H1 (cell line): ENCODE measurements around the gene SCAI. TPM values are rescaled to one million over a fixed set of nuclear protein-coding genes. Genes with fewer than 3 reads are reported as not detected.

Experiments
- CTCF ChIA-PET: fragments of 300-600 bp; sonication (Branson Sonifier 250); formaldehyde crosslinking; loops from one replicate; lab custom pipeline; 2021; ENCODE audit not compliant: partially characterized antibody; lab: Charles Lee
- POLR2A ChIA-PET: fragments of 300-600 bp; sonication (Branson Sonifier 250); formaldehyde crosslinking; loops from one replicate; lab custom pipeline; 2021; ENCODE audit warnings: inconsistent platforms; ENCODE audit not compliant: partially characterized antibody; lab: Charles Lee
- DNase-seq, 2 experiments: peaks; one replicate each; pipeline versions ENCODE4 v3.0.0 to v3.0.0-alpha.2; 2010 to 2022; ENCODE audit warnings: low spot score in 2 of 2, low read depth in 1 of 2, mixed read lengths in 1 of 2
- FAIRE-seq: peaks from 2 replicates; lab custom pipeline; 2011; peaks lifted over from hg19 to GRCh38; lab: Jason Lieb, UNC
- H2AFZ ChIP-seq: 2 replicates; pipeline ENCODE4 v1.8.1; 2012; ENCODE audit warnings: low read length, inconsistent platforms
- H2AK5ac ChIP-seq: 2 replicates; pipeline ENCODE4 v1.6.1; 2013; ENCODE audit warnings: low read depth, low read length
- H2BK120ac ChIP-seq: replicated peaks from 2 replicates; pipeline ENCODE3; 2013; ENCODE audit warnings: low read depth, low read length, inconsistent platforms
- H2BK12ac ChIP-seq: 2 replicates; pipeline ENCODE4 v1.6.1; 2013; ENCODE audit warnings: low read depth, low read length
- H2BK15ac ChIP-seq: 2 replicates; pipeline ENCODE4 v1.6.1; 2013; ENCODE audit warnings: low read length
- H2BK20ac ChIP-seq: 2 replicates; pipeline ENCODE4 v1.6.1; 2013; ENCODE audit warnings: low read length
- H2BK5ac ChIP-seq: 2 replicates; pipeline ENCODE4 v1.6.1; 2013; ENCODE audit warnings: low read depth, low read length
- H3K14ac ChIP-seq: 2 replicates; pipeline ENCODE4 v1.6.1; 2013; ENCODE audit warnings: inconsistent platforms; ENCODE audit not compliant: insufficient read length
- H3K18ac ChIP-seq: 2 replicates; pipeline ENCODE4 v1.6.1; 2013; ENCODE audit warnings: low read length; ENCODE audit errors: extremely low read depth
- H3K23ac ChIP-seq: 2 replicates; pipeline ENCODE4 v1.6.1; 2013; ENCODE audit warnings: inconsistent platforms; ENCODE audit not compliant: insufficient read length
- H3K23me2 ChIP-seq: 2 replicates; pipeline ENCODE4 v1.6.1; 2013; ENCODE audit warnings: low read depth, low read length
- H3K27ac ChIP-seq: 2 replicates; pipeline ENCODE4 v1.6.1; 2011; ENCODE audit warnings: low read depth, low read length, inconsistent platforms
- H3K27me3 ChIP-seq, 4 experiments: replicated peaks in 1 of 4; 1 replicate in 1 of 4; 2 replicates in 3 of 4; pipeline versions ENCODE4 v1.6.1 to v1.8.1; 2011 to 2013; ENCODE audit warnings: low read length in 3 of 4, mild to moderate bottlenecking in 3 of 4, inconsistent platforms in 2 of 4, mixed read lengths in 2 of 4, moderate library complexity in 1 of 4; ENCODE audit not compliant: control insufficient read depth in 3 of 4, insufficient read depth in 3 of 4; ENCODE audit errors: extremely low read depth in 1 of 4
- H3K36me3 ChIP-seq, 4 experiments: 2 replicates each; pipeline versions ENCODE4 v1.6.1 to v1.8.1; 2011 to 2013; ENCODE audit warnings: mild to moderate bottlenecking in 4 of 4, low read length in 3 of 4, moderate library complexity in 2 of 4, control low read depth in 1 of 4, inconsistent platforms in 1 of 4; ENCODE audit not compliant: insufficient read depth in 4 of 4, control insufficient read depth in 2 of 4
- H3K4ac ChIP-seq: replicated peaks from 2 replicates; pipeline ENCODE3; 2013; ENCODE audit warnings: low read length, low read depth, mixed read lengths, inconsistent platforms; ENCODE audit not compliant: insufficient read length
- H3K4me1 ChIP-seq, 4 experiments: replicated peaks in 1 of 4; 1 replicate in 1 of 4; 2 replicates in 3 of 4; pipeline versions ENCODE4 v1.6.1 to v1.8.1; 2011 to 2013; ENCODE audit warnings: low read length in 3 of 4, inconsistent platforms in 2 of 4, mixed read lengths in 1 of 4; ENCODE audit not compliant: insufficient read depth in 4 of 4, control insufficient read depth in 3 of 4
- H3K4me2 ChIP-seq, 2 experiments: 2 replicates each; pipeline versions ENCODE4 v1.6.1 to v1.8.1; 2011 to 2013; ENCODE audit warnings: low read depth in 2 of 2, low read length in 2 of 2, control low read depth in 1 of 2, inconsistent platforms in 1 of 2, mild to moderate bottlenecking in 1 of 2; ENCODE audit not compliant: insufficient read depth in 1 of 2
- H3K4me3 ChIP-seq, 4 experiments: fragments of 200-600, 300-600 bp in 1 of 4; sonication (generic), shearing (Covaris generic), sonication (Bioruptor Twin) in 1 of 4; 2 replicates each; pipeline versions ENCODE4 v1.5.1 to v1.8.1; 2011 to 2016; ENCODE audit warnings: low read length in 4 of 4, low read depth in 3 of 4, control low read depth in 2 of 4, inconsistent platforms in 2 of 4, mild to moderate bottlenecking in 2 of 4, mixed read lengths in 1 of 4, moderate library complexity in 1 of 4; ENCODE audit not compliant: insufficient read depth in 2 of 4; ENCODE audit errors: extremely low read depth in 1 of 4
- H3K56ac ChIP-seq: replicated peaks from 2 replicates; pipeline ENCODE3; 2013; ENCODE audit warnings: low read depth, mild to moderate bottlenecking, mixed read lengths, low read length, inconsistent platforms; ENCODE audit not compliant: insufficient read length
- H3K79me1 ChIP-seq: 2 replicates; pipeline ENCODE4 v1.6.1; 2013; ENCODE audit warnings: low read depth, low read length, control low read depth
- H3K79me2 ChIP-seq, 2 experiments: 2 replicates each; pipeline versions ENCODE4 v1.6.1 to v1.8.1; 2012 to 2013; ENCODE audit warnings: low read length in 2 of 2, mild to moderate bottlenecking in 2 of 2, inconsistent platforms in 1 of 2; ENCODE audit not compliant: insufficient read depth in 2 of 2, control insufficient read depth in 1 of 2
- H3K9ac ChIP-seq, 4 experiments: replicated peaks in 1 of 4; 1 replicate in 1 of 4; 2 replicates in 3 of 4; pipeline versions ENCODE4 v1.6.1 to v1.8.1; 2011 to 2013; ENCODE audit warnings: low read depth in 3 of 4, low read length in 3 of 4, control low read depth in 2 of 4, mild to moderate bottlenecking in 2 of 4, moderate library complexity in 2 of 4, inconsistent platforms in 1 of 4; ENCODE audit errors: extremely low read depth in 1 of 4
- H3K9me3 ChIP-seq, 2 experiments: 2 replicates each; pipeline versions ENCODE4 v1.6.1 to v1.8.1; 2012 to 2013; ENCODE audit warnings: mild to moderate bottlenecking in 2 of 2, moderate library complexity in 2 of 2, control low read depth in 1 of 2, inconsistent platforms in 1 of 2, low read depth in 1 of 2, low read length in 1 of 2, mixed read lengths in 1 of 2; ENCODE audit not compliant: insufficient read depth in 2 of 2
- H4K20me1 ChIP-seq, 2 experiments: replicated peaks in 1 of 2; 2 replicates each; pipeline versions ENCODE3 to v1.8.1; 2011 to 2013; ENCODE audit warnings: inconsistent platforms in 2 of 2, low read length in 2 of 2, mild to moderate bottlenecking in 1 of 2; ENCODE audit not compliant: insufficient read depth in 2 of 2, control insufficient read depth in 1 of 2
- H4K5ac ChIP-seq: 2 replicates; pipeline ENCODE4 v1.6.1; 2013; ENCODE audit warnings: low read length, low read depth, mixed read lengths, inconsistent platforms; ENCODE audit not compliant: insufficient read length
- H4K8ac ChIP-seq: 2 replicates; pipeline ENCODE4 v1.8.0; 2013; ENCODE audit warnings: mild to moderate bottlenecking, moderate library complexity, low read length, inconsistent platforms; ENCODE audit not compliant: insufficient read depth; ENCODE audit errors: extremely low read depth
- H4K91ac ChIP-seq: replicated peaks from 2 replicates; pipeline ENCODE3; 2013; ENCODE audit warnings: low read length, mixed read lengths, inconsistent platforms; ENCODE audit not compliant: insufficient read length
- CTBP2 ChIP-seq: IDR thresholded peaks from 2 replicates; pipeline ENCODE4 v1.7.0; 2011; ENCODE audit warnings: borderline replicate concordance, mild to moderate bottlenecking, moderate library complexity, mixed read lengths, low read length; ENCODE audit not compliant: insufficient read depth, insufficient read length
- FOSL1 ChIP-seq: IDR thresholded peaks from 2 replicates; pipeline ENCODE4 v1.6.1; 2011; ENCODE audit warnings: mild to moderate bottlenecking, low read depth, low read length, moderate library complexity; ENCODE audit not compliant: insufficient read depth
- NRF1 ChIP-seq: IDR thresholded peaks from 2 replicates; pipeline ENCODE4 v1.6.1; 2011; ENCODE audit warnings: mild to moderate bottlenecking, low read depth, low read length, improper control_type of control experiment
- RAD21 ChIP-seq, 2 experiments: IDR thresholded peaks in 1 of 2; conservative IDR thresholded peaks in 1 of 2; 2 replicates each; pipeline ENCODE4 v1.6.1; 2011; ENCODE audit warnings: low read depth in 2 of 2, low read length in 2 of 2, improper control_type of control experiment in 1 of 2, inconsistent platforms in 1 of 2, mild to moderate bottlenecking in 1 of 2, moderate library complexity in 1 of 2
- SP2 ChIP-seq: IDR thresholded peaks from 2 replicates; pipeline ENCODE4 v1.6.1; 2012; ENCODE audit warnings: mild to moderate bottlenecking, low read length, inconsistent platforms
- WGBS, 2 experiments: shearing (Covaris generic) in 1 of 2; methylation state at CpG; one replicate each; pipeline versions ENCODE4 v1.1.6 to v1.1.7; 2013 to 2015; ENCODE audit warnings: low lambda C conversion rate in 2 of 2, mixed read lengths in 2 of 2, inconsistent platforms in 1 of 2, low coverage in 1 of 2, missing lambda C conversion rate in 1 of 2; ENCODE audit not compliant: insufficient replicate concordance in 2 of 2, insufficient coverage in 1 of 2, insufficient read length in 1 of 2; ENCODE audit errors: extremely low coverage in 1 of 2, missing lambda C conversion rate in 1 of 2; 5-methylcytosine and 5-hydroxymethylcytosine counted together
- polyA plus RNA-seq, 7 experiments: library from polyadenylated mRNA; depleted of rRNA in 3 of 7; stranded (reverse) in 5 of 7; unstranded in 2 of 7; fragments of >200 nt in 5 of 7; fragments of 200-250 nt in 2 of 7; gene quantifications; 1 replicate in 5 of 7; 2 replicates in 1 of 7; 4 replicates in 1 of 7; pipeline versions ENCODE4 v1.2.1 to v1.2.3, GENCODE V29; 2011 to 2013; ENCODE audit warnings: missing spikeins in 2 of 7, mixed read lengths in 2 of 7
- total RNA-seq: library from RNA; stranded (reverse); fragmentation: NEBNext Ultra II Directional; extraction: Animal tissue kit (Norgen Biotek cat#: 25700); gene quantifications from 2 replicates; pipeline ENCODE4 v1.2.1, GENCODE V29; 2021
- TF ChIP-seq, protein P1 (sequence below): IDR thresholded peaks from 2 replicates; pipeline ENCODE4 v1.6.1; 2012; ENCODE audit warnings: inconsistent platforms

Gene SCAI
- total and polyA plus RNA-seq, 2 of the 8 experiments (the other 6 are each of a cell fraction or from before 2014, with no cell fraction given): 6.4 to 19.8 TPM

DNA sequence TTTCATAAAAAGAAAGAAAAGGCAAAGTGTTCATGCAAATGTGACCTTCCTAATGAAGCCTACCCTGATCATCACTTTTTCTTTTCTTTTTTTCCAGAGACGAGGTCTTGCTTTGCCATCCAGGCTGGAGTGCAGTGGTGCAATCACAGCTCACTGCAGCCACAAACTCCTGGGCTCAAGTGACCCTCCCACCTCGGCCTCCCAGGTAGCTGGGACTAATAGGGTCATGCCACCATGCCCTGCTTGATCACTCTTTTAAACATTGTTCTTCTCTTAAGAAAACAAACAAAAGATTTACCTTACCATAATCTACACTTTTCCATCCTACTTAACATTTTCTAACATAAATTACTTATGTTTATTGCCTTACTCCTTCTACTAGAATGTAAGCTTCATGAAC, 193.9 kb downstream of the SCAI start:
- H3K23ac ChIP-seq: no peak overlapping the region
- no peak overlapping the region for H3K14ac ChIP-seq
- H3K18ac ChIP-seq: no peak overlapping the region
- H3K56ac ChIP-seq: no peak overlapping the region
- H3K9me3 ChIP-seq: no peaks in the 10 kb centered on the region
- no peak overlapping the region for H2BK5ac ChIP-seq
- H4K91ac ChIP-seq: no peak overlapping the region
- no peak overlapping the region for H2BK120ac ChIP-seq
- H3K4ac ChIP-seq: no peak overlapping the region
- peaks cover 0 to 2% of the 10 kb centered on the region in 2 experiments for H4K20me1 ChIP-seq
- H3K36me3 ChIP-seq: no peaks in the 10 kb centered on the region; a peak in 1 of 8 replicates
- H3K27ac ChIP-seq: no peak overlapping the region
- H3K79me1 ChIP-seq: no peaks in the 10 kb centered on the region
- WGBS, 2 experiments: 92% methylated on average over 2 of the region's 2 CpGs; no CpG with 5 or more reads in 1 of the 2 experiments
- no peaks in the 10 kb centered on the region for H3K23me2 ChIP-seq
- no peak overlapping the region for H2AK5ac ChIP-seq
- FAIRE-seq (no peak), DNase-seq (no peak)
- TF ChIP-seq CTBP2 (no peak), RAD21 (IDR thresholded peaks at IDR 0.05 in 1 of 2, conservative IDR thresholded peaks at IDR 0.05 in 1 of 2; ENCODE audit: low read depth in 2 of 2, low read length in 2 of 2) (no peak), SP2 (no peak), FOSL1 (no peak), NRF1 (no peak)
- TF ChIP-seq, protein P1, sequence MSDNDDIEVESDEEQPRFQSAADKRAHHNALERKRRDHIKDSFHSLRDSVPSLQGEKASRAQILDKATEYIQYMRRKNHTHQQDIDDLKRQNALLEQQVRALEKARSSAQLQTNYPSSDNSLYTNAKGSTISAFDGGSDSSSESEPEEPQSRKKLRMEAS: no peak
- H2BK12ac ChIP-seq: no peak overlapping the region
- no peaks in the 10 kb centered on the region for H3K27me3 ChIP-seq
- no peak overlapping the region for H4K8ac ChIP-seq
- H2AFZ ChIP-seq: no peak overlapping the region
- no peak overlapping the region for H3K4me2 ChIP-seq
- no peak overlapping the region for H4K5ac ChIP-seq
- no peak overlapping the region for H3K9ac ChIP-seq
- no peak overlapping the region for H2BK15ac ChIP-seq
- no peaks in the 10 kb centered on the region for H3K4me1 ChIP-seq
- ChIA-PET POLR2A (interaction anchor here (1.6 kb wide), 1 partner anchor 17 kb away, joined by 4 read pairs; no protein-coding TSS in a partner anchor), CTCF (interaction anchor here (0.6 to 0.7 kb wide), 2 partner anchors 13 to 718 kb away, joined by 3 to 4 read pairs; no protein-coding TSS in a partner anchor)
- H3K4me3 ChIP-seq: no peak overlapping the region
- no peaks in the 10 kb centered on the region for H3K79me2 ChIP-seq
- no peak overlapping the region for H2BK20ac ChIP-seq
